Immature natural killer cell (primary cell): ENCODE results near the gene SLC15A1. TPM values are rescaled to one million over a fixed set of nuclear protein-coding genes. Genes with fewer than 3 reads are reported as not detected.

Source experiments
- DNase-seq, 3 donors: peaks; one replicate each; pipeline ENCODE4 v3.0.0; 2022; ENCODE audit warnings: mixed read lengths in 1 of 3
- H3K27ac Mint-ChIP-seq, 6 donors: one replicate each; pipeline ENCODE4 v1.8.0; 2020; ENCODE audit warnings: mixed read lengths in 6 of 6, mild to moderate bottlenecking in 5 of 6, inconsistent platforms in 4 of 6, moderate library complexity in 3 of 6
- H3K27me3 Mint-ChIP-seq, 3 donors: one replicate each; pipeline ENCODE4 v1.8.0; 2020 to 2021; ENCODE audit warnings: low read depth in 3 of 3, mild to moderate bottlenecking in 3 of 3, mixed read lengths in 3 of 3, moderate library complexity in 3 of 3, inconsistent platforms in 1 of 3
- H3K36me3 Mint-ChIP-seq, 3 donors: one replicate each; pipeline ENCODE4 v1.8.0; 2020; ENCODE audit warnings: mixed read lengths in 3 of 3, inconsistent platforms in 2 of 3, mild to moderate bottlenecking in 2 of 3
- H3K4me1 Mint-ChIP-seq, 2 donors: one replicate each; pipeline ENCODE4 v1.8.0; 2020; ENCODE audit warnings: inconsistent platforms in 2 of 2, mild to moderate bottlenecking in 2 of 2, mixed read lengths in 2 of 2, moderate library complexity in 1 of 2
- H3K4me3 Mint-ChIP-seq, 5 donors: one replicate each; pipeline ENCODE4 v1.8.0; 2020; ENCODE audit warnings: mild to moderate bottlenecking in 5 of 5, mixed read lengths in 5 of 5, inconsistent platforms in 3 of 5, moderate library complexity in 3 of 5
- H3K9me3 Mint-ChIP-seq, 6 donors: one replicate each; pipeline ENCODE4 v1.8.0; 2020; ENCODE audit warnings: mild to moderate bottlenecking in 6 of 6, mixed read lengths in 6 of 6, inconsistent platforms in 4 of 6, moderate library complexity in 3 of 6
- polyA plus RNA-seq, 3 donors: library from polyadenylated mRNA; unstranded; fragments of 300-500 nt; fragmentation: Illumina TruSeq; gene quantifications; one replicate each; pipeline ENCODE4 v1.2.3, GENCODE V29; 2021

SLC15A1 gene
- polyA plus RNA-seq, 3 donors from 2014 or later: not detected

DNA sequence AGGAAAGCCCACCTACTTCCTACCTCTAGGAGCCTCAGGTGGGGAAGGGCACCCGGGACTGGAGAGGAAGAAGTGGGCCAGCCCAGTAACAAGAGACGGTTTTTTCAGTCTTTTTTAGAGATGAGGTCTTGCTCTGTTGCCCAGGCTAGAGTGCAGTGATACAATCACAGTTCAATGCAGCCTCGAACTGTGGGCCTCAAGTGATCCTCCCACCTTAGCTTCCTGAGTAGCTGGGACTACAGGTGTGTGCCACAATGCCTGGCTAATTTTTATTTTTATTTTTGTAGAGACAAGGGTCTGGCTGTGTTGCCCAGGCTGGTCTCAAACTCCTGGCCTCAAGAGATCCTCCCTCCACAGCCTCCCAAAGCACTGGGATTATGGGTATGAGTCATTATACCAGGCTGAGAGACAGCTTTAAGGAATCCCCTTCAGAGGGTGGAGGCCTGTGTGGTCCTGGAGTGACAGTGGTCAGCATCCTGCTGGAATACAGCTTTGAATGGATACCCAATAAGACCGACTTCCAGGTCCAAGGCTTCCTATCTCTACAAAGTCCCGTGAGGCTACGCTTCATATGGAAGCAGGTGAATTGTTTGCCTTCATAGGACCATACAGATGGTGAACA, 63.0 kb downstream of the SLC15A1 start:
- Mint-ChIP-seq H3K4me3 (no peak overlapping the region), H3K27ac (no peak overlapping the region), H3K9me3 (no peaks in the 10 kb centered on the region), H3K4me1 (no peaks in the 10 kb centered on the region), H3K36me3 (no peaks in the 10 kb centered on the region), H3K27me3 (peaks cover 0 to 1% (median 0%) of the 10 kb centered on the region in 3 donors)
- no peak for DNase-seq

DNA sequence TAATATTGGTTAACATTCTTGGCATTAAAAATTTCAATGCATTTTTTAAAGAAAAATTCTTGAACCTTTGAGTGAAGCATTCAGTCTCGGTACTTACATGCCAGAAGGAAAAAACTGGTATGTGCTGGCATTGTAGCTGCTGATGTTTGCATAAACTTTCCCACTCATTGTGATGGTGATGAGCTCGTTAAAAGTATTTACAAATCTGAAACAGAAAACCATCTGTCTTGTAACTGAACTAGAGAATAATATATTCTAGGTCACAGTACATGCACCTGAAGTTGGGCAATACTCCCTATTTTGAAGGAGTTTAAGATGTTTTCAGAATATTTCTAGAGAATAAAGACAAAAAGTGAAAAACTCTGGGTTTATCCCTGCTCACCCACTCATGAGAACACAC, 64.1 kb downstream of the SLC15A1 start:
- peaks cover 0 to 1% (median 0%) of the 10 kb centered on the region in 3 donors for H3K27me3 Mint-ChIP-seq
- DNase-seq: no peak
- H3K4me1 Mint-ChIP-seq: no peaks in the 10 kb centered on the region
- H3K4me3 Mint-ChIP-seq: no peak overlapping the region
- no peaks in the 10 kb centered on the region for H3K9me3 Mint-ChIP-seq
- H3K36me3 Mint-ChIP-seq: no peaks in the 10 kb centered on the region
- no peak overlapping the region for H3K27ac Mint-ChIP-seq

DNA sequence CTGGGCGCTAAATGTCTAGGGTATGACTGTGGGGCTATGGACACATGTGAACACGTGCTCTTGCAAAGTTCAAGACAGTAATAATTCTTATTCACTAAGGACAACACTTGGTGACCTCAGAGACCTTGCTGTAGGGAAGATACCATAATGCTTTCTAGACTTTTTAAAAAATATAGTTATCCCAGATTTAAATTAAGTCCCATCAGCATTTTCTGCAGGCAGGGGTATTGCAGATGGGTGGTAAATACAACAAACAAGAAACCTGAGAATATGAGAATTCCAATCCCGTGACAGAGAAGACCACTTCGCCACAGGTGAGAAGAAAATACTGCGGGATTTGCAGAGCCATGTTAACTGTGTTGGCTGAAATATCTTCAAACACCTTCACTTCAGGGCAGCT, 65.2 kb downstream of the SLC15A1 start:
- no peak overlapping the region for H3K27ac Mint-ChIP-seq
- H3K27me3 Mint-ChIP-seq: peaks cover 0 to 3% (median 1%) of the 10 kb centered on the region in 3 donors
- H3K36me3 Mint-ChIP-seq: no peaks in the 10 kb centered on the region
- no peak for DNase-seq
- no peaks in the 10 kb centered on the region for H3K4me1 Mint-ChIP-seq
- H3K9me3 Mint-ChIP-seq: no peaks in the 10 kb centered on the region
- H3K4me3 Mint-ChIP-seq: no peak overlapping the region

DNA sequence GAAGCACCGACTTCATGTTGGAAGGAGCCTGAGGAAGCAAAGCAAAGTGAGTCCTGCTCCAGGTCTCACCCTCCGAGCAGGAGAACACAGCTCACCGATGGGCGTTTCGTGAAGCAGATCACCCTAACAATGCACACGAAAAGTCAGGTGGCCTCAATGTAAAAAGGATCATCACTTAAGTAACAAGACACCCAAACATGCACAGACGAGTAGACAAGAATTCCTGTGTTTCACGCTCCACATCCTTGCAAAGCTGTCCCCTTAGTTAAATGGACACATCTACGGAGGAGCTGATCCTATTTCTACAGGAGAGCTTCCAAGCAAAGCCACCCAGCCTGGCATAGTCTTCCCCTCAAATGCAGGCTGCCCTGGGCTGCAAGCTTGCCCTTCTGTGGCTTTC, 66.2 kb downstream of the SLC15A1 start:
- peaks cover 0 to 3% (median 1%) of the 10 kb centered on the region in 3 donors for H3K27me3 Mint-ChIP-seq

DNA sequence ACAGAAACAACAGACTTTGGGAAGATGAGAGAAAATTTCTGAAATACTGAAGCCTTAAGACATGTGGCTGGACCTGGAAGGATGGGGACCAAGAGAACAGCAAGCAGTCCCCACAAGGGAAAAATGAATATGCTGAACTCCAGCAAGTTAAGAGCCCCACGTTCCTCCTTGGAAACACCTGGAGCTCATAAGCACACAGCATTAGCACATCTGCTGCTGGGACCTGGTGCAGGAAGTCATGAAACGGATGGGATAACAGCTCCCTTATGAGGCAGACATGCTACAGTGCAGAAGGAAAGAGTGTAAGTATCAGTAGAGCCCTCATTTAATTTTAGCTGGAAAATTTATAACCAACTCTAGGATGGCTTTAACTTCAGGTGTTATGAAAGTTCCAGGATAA, 67.3 kb downstream of the SLC15A1 start:
- H3K9me3 Mint-ChIP-seq: no peaks in the 10 kb centered on the region
- H3K36me3 Mint-ChIP-seq: no peaks in the 10 kb centered on the region
- peaks cover 0 to 3% (median 1%) of the 10 kb centered on the region in 3 donors for H3K27me3 Mint-ChIP-seq
- no peak for DNase-seq
- no peaks in the 10 kb centered on the region for H3K4me1 Mint-ChIP-seq
- H3K4me3 Mint-ChIP-seq: no peak overlapping the region
- no peak overlapping the region for H3K27ac Mint-ChIP-seq

More for the DNA sequence above, 66.2 kb downstream of the SLC15A1 start:
- H3K9me3 Mint-ChIP-seq: no peaks in the 10 kb centered on the region
- DNase-seq: no peak
- no peak overlapping the region for H3K4me3 Mint-ChIP-seq
- no peaks in the 10 kb centered on the region for H3K36me3 Mint-ChIP-seq
- H3K4me1 Mint-ChIP-seq: no peaks in the 10 kb centered on the region
- no peak overlapping the region for H3K27ac Mint-ChIP-seq

DNA sequence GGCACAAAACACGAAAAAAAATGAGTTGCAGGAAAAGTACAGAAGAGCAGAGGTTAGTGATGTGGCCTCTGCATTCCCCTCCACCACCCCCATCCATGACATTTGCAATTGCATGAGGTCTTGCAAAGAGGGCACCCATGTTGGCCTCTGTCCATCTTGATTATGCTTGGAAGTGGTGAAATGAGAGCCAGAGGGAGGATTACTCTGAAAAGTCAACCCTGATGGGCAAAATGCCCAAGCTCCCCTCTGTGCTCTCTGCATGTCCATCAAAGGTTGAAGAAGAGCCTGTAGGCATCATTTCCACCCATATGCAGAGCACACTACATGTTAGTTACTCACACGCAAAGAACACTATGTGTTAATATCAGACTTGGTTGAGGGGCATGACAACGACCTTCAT, 71.4 kb downstream of the SLC15A1 start:
- H3K9me3 Mint-ChIP-seq: peaks cover 0 to under 1% (median 0%) of the 10 kb centered on the region in 6 donors
- DNase-seq: no peak
- H3K27me3 Mint-ChIP-seq: peaks cover 0 to 3% (median 2%) of the 10 kb centered on the region in 3 donors
- H3K4me1 Mint-ChIP-seq: no peaks in the 10 kb centered on the region
- no peak overlapping the region for H3K4me3 Mint-ChIP-seq
- no peaks in the 10 kb centered on the region for H3K36me3 Mint-ChIP-seq
- no peak overlapping the region for H3K27ac Mint-ChIP-seq

DNA sequence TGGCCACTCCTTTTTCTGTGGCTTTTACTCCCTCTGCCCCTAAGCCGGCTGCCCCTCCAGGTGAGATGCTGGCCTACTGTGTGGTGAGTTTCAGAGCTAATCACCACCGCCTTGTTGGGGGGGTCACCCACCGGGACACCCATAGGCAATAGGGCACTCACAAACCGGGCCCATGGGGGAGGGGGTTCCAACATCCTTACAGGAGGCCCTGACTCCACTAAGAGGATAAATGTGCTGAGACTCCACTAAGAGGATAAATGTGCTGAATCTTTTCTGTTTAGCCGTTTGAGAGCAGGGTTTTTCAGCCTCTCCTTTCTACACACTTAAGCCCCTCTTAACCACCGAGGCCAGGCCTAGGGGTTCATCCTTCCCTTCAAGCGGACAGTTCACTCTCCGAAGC, 73.7 kb downstream of the SLC15A1 start:
- DNase-seq: no peak
- Mint-ChIP-seq H3K36me3 (no peaks in the 10 kb centered on the region), H3K9me3 (peaks cover 0 to 2% (median 0%) of the 10 kb centered on the region in 6 donors), H3K27me3 (peaks cover 0 to 6% (median 1%) of the 10 kb centered on the region in 3 donors), H3K4me1 (peaks cover 3% of the 10 kb centered on the region in 2 donors), H3K27ac (no peak overlapping the region), H3K4me3 (no peak overlapping the region)

DNA sequence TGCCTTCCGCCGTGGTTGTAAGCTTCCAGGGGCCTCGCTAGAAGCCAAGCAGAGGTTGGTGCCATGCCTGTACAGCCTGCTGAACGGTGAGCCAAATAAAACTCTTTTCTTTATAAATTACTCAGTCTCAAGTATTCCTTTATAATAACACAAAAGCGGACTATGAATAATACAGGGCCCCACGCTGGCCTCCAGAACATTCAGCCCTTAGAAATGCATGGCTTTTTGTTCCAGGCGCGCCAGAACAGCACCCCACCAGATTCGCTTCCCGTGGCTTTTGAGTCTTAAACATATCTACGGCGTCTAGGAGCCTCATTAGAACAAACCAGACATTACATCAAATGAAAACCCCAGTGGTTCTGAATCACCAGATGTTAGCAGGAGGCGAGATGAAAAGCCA, 75.1 kb downstream of the SLC15A1 start:
- Mint-ChIP-seq H3K36me3 (no peaks in the 10 kb centered on the region), H3K27ac (no peak overlapping the region), H3K4me1 (peaks cover 14 to 16% of the 10 kb centered on the region in 2 donors), H3K9me3 (peaks cover 0 to 2% (median 0%) of the 10 kb centered on the region in 6 donors), H3K4me3 (no peak overlapping the region), H3K27me3 (peaks cover 0 to 3% (median 1%) of the 10 kb centered on the region in 3 donors)
- DNase-seq: no peak

DNA sequence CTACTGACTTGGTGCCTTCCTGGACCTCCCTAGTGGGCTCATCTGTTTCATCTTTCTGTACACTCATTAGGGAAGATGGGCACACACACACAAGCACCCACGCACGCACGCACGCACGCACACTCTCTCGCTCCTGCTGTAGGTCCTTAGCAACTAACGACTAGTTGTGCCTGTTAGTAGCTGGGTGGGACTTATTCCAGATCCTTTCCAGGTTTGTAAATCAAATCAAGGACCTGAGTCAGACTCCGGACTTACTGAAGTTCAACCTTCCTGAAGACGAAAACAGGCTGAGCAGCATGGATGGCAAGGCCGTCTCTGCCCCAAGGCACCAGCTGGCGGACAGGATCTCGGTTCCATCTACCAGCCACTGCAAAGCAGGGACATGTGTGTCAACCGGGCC, 76.2 kb downstream of the SLC15A1 start:
- H3K27me3 Mint-ChIP-seq: peaks cover 0 to 3% (median 1%) of the 10 kb centered on the region in 3 donors
- no peak for DNase-seq
- H3K4me1 Mint-ChIP-seq: peaks cover 14 to 17% of the 10 kb centered on the region in 2 donors
- no peak overlapping the region for H3K27ac Mint-ChIP-seq
- no peak overlapping the region for H3K4me3 Mint-ChIP-seq
- H3K36me3 Mint-ChIP-seq: no peaks in the 10 kb centered on the region
- H3K9me3 Mint-ChIP-seq: peaks cover 0 to 2% (median 0%) of the 10 kb centered on the region in 6 donors

DNA sequence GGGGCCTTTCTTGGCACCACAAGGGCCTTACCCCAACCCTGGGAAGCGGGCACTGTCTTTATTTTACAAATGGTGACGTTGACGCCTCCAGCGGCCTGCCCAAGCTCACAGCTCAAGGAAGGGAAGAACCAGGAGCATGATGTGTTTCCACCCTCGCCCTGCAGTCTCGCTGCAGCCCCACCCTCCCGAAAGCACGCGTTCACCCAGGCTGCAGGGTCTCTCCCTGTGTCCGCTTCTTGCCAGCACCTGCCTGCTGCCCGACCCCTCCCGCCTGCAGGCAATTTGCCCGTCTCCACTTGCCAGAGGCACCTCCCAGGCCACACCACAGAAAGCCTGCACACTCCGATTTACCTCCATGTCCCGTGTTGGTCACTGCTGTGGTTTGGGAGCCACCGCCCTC, 76.6 kb downstream of the SLC15A1 start:
- Mint-ChIP-seq H3K36me3 (no peaks in the 10 kb centered on the region), H3K4me1 (peaks cover 14 to 17% of the 10 kb centered on the region in 2 donors), H3K27me3 (peaks cover 0 to 3% (median 1%) of the 10 kb centered on the region in 3 donors), H3K9me3 (peaks cover 0 to 2% (median 0%) of the 10 kb centered on the region in 6 donors), H3K27ac (no peak overlapping the region), H3K4me3 (no peak overlapping the region)
- no peak for DNase-seq

DNA sequence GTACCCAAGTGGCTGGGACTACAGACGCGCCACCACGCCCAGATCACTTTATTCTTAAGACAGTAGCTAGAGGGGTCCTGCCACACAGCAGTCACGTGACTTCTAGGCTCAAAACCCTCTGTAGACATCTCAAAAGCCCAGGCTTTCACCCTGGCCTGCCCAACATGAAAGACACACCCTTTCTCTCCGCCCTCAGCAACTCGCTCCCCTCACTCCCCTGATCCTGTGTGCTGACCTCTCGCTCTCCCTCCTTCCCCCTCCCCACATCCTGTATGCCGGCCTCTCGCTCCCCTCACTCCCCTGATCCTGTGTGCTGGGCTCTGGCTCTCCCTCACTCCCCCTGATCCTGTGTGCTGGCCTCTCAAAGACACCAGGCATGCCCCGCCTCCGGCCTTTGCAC, 77.4 kb downstream of the SLC15A1 start:
- peaks cover 14 to 17% of the 10 kb centered on the region in 2 donors for H3K4me1 Mint-ChIP-seq
- DNase-seq: no peak
- H3K36me3 Mint-ChIP-seq: no peaks in the 10 kb centered on the region
- no peak overlapping the region for H3K4me3 Mint-ChIP-seq
- H3K27ac Mint-ChIP-seq: no peak overlapping the region
- peaks cover 0 to 2% (median 0%) of the 10 kb centered on the region in 6 donors for H3K9me3 Mint-ChIP-seq
- peaks cover 0 to 3% (median 1%) of the 10 kb centered on the region in 3 donors for H3K27me3 Mint-ChIP-seq

DNA sequence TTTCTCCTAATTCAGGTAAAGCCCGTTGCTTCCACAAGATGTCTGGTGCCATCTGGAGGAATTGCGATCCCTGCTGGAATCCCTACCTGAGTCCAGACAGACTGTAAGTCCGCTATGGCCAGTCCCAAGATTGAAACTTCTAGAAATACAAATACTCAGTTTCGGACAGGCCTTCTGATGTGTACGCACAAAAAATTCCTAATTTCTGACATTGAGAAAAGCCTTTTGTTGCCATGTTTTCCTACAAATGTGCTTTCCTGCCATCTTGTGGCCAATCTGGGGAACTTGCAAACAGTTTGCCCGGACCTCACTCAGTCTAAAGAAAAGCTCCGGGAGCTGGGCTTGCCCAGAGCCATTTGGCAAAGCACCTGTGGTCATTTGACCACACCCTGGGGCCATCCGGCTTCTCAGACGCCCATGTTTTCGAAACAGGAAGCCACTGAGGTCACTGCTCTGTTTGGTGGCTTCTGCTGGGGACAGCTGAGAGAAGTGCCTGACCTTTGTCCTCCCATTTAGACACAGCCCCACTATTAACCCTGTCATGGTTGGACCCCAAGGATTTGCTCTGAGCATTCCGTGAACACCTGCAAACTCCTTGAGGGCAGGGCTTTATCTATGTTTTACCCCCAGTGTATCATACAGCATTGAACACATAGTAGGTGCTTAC, 79.4 kb downstream of the SLC15A1 start:
- peak; percentile 54 to 57 (median 55) for DNase-seq
- Mint-ChIP-seq H3K27ac (peak overlapping the region in 2 of 6 donors; percentile 22 to 36), H3K9me3 (peaks cover 0 to 2% (median 0%) of the 10 kb centered on the region in 6 donors), H3K4me3 (peak overlapping the region in 1 of 5 donors; percentile 26), H3K27me3 (peaks cover 0 to 3% (median 2%) of the 10 kb centered on the region in 3 donors), H3K36me3 (no peaks in the 10 kb centered on the region), H3K4me1 (peaks cover 14 to 17% of the 10 kb centered on the region in 2 donors)

DNA sequence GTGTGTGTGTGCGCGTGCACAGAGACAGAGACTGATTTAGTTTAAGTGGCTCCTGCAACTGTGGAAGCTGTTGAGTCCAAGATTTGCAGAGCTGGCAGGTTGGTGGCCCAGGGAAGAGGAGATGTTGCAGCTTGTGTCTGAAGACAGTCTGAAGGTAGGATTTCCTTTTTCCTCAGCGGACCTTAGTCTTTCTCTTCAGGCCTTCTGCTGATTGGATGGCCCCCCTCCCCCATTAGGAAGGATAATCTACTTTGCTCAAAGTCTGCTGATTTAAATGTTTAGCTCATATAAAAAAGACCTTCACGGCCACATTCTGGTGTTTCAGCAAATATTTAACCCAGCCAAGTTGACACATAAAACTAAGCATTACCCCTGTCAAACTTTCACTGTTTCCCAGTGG, 84.3 kb downstream of the SLC15A1 start:
- Mint-ChIP-seq H3K4me3 (no peak overlapping the region), H3K4me1 (peaks cover 7 to 8% of the 10 kb centered on the region in 2 donors), H3K27ac (no peak overlapping the region), H3K36me3 (no peaks in the 10 kb centered on the region), H3K9me3 (no peaks in the 10 kb centered on the region), H3K27me3 (peaks cover 0 to 9% (median 0%) of the 10 kb centered on the region in 3 donors)
- DNase-seq: no peak

DNA sequence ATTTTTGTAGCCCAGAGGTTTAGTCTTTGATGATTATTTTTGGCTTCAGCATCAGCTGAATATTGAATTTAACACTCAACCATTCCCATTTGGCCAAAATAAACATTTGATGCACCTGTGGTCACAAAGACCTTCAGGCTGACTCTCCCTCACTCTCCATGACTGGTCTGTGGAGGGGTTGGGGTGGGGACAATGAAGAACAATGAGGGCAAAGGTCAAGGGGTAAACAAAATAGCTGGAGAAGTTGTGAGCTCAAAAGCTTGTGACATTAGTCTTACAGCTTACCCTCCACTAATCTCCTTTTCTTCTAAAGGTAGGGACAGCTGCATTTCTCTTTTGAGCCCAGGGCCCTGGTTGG, 86.9 kb downstream of the SLC15A1 start:
- no peaks in the 10 kb centered on the region for H3K4me1 Mint-ChIP-seq
- H3K27me3 Mint-ChIP-seq: peaks cover 0 to 9% (median 0%) of the 10 kb centered on the region in 3 donors
- no peak overlapping the region for H3K27ac Mint-ChIP-seq
- H3K36me3 Mint-ChIP-seq: no peaks in the 10 kb centered on the region
- no peak overlapping the region for H3K4me3 Mint-ChIP-seq
- no peak for DNase-seq
- no peaks in the 10 kb centered on the region for H3K9me3 Mint-ChIP-seq
